GM12878 (cell line): ENCODE results near the gene SPTLC3. TPM values are rescaled to one million over a fixed set of nuclear protein-coding genes. Genes with fewer than 3 reads are reported as not detected.

ENCODE experiments used
- ATAC-seq: fragments of 200-7000 bp; cut with Tn5 transposase; 3 replicates; pipeline ENCODE4 v1.9.1; 2020; ENCODE audit warnings: mild to moderate bottlenecking, moderate library complexity
- BruUV-seq: library from RNA; stranded (reverse); fragments of 400-500 nt; replicated peaks from 2 replicates; lab custom pipeline; 2021; lab: Mats Ljungman, UMichigan
- CTCF ChIA-PET: fragments of 300-600 bp; sonication (Branson Sonifier 250); formaldehyde crosslinking; extraction: SDS; loops from one replicate; lab custom pipeline; 2021; ENCODE audit warnings: inconsistent platforms; lab: Yijun Ruan, JAX
- POLR2A ChIA-PET: fragments of 350-600 bp; formaldehyde crosslinking; extraction: SDS; loops from one replicate; lab custom pipeline; 2021; ENCODE audit warnings: inconsistent platforms; lab: Charles Lee
- RAD21 ChIA-PET: fragments of 300-600 bp; sonication (Branson Sonifier 250); formaldehyde crosslinking; loops from one replicate; lab custom pipeline; 2023; ENCODE audit warnings: antibody characterized with exemption; ENCODE audit not compliant: unreplicated experiment; lab: Charles Lee
- SMC1A ChIA-PET: fragments of 300-600 bp; sonication (Branson Sonifier 250); formaldehyde crosslinking; loops from one replicate; lab custom pipeline; 2023; ENCODE audit not compliant: unreplicated experiment, uncharacterized antibody; lab: Charles Lee
- DNase-seq: peaks from one replicate; pipeline ENCODE4 v3.0.0-alpha.2; 2011; ENCODE audit warnings: low read depth, low spot score
- FAIRE-seq: peaks from 3 replicates; lab custom pipeline; 2011; peaks lifted over from hg19 to GRCh38; lab: Jason Lieb, UNC
- H2AFZ ChIP-seq: 2 replicates; pipeline ENCODE4 v1.6.0; 2011; ENCODE audit warnings: low read depth, low read length, control low read depth; ENCODE audit not compliant: control insufficient read depth
- H3K27ac ChIP-seq: 2 replicates; pipeline ENCODE4 v1.5.1; 2011; ENCODE audit warnings: control low read depth; ENCODE audit not compliant: control insufficient read depth, insufficient read depth
- H3K27me3 ChIP-seq, 2 experiments: replicated peaks in 1 of 2; 2 replicates each; pipeline versions ENCODE4 v1.6.0 to v1.6.1; 2011; ENCODE audit warnings: low read length in 1 of 2; ENCODE audit not compliant: control insufficient read depth in 2 of 2, insufficient read depth in 2 of 2
- H3K36me3 ChIP-seq, 2 experiments: 2 replicates each; pipeline ENCODE4 v1.5.1; 2011; ENCODE audit warnings: low read length in 1 of 2; ENCODE audit not compliant: control insufficient read depth in 2 of 2, insufficient read depth in 2 of 2
- H3K4me1 ChIP-seq: 2 replicates; pipeline ENCODE4 v1.6.1; 2011; ENCODE audit warnings: mild to moderate bottlenecking, low read length, moderate library complexity, mixed read lengths; ENCODE audit not compliant: control insufficient read depth, insufficient read depth
- H3K4me2 ChIP-seq: 2 replicates; pipeline ENCODE4 v1.6.0; 2011; ENCODE audit warnings: control low read depth; ENCODE audit not compliant: control insufficient read depth, insufficient read depth
- H3K4me3 ChIP-seq: fragments of 200-600 bp; sonication (generic); 2 replicates; pipeline ENCODE4 v1.5.1; 2016
- H3K79me2 ChIP-seq: 2 replicates; pipeline ENCODE4 v1.6.0; 2011; ENCODE audit warnings: low read length; ENCODE audit not compliant: control insufficient read depth, insufficient read depth
- H3K9ac ChIP-seq: 2 replicates; pipeline ENCODE4 v1.8.0; 2011; ENCODE audit warnings: low read length, control low read depth, mixed read lengths; ENCODE audit not compliant: control insufficient read depth, insufficient read depth
- H3K9me3 ChIP-seq: replicated peaks from 3 replicates; pipeline ENCODE4 v1.5.1; 2011; ENCODE audit warnings: mild to moderate bottlenecking, low read length; ENCODE audit not compliant: control insufficient read depth, insufficient read depth
- H4K20me1 ChIP-seq: 2 replicates; pipeline ENCODE4 v1.6.0; 2011; ENCODE audit not compliant: control insufficient read depth, insufficient read depth
- CBX3 ChIP-seq: fragments of 200-600 bp; sonication (generic); IDR thresholded peaks from 2 replicates; pipeline ENCODE4 v1.6.1; 2016; ENCODE audit warnings: low read depth, borderline replicate concordance
- EP300 ChIP-seq, 2 experiments: fragments of 150-350 bp in 1 of 2; IDR thresholded peaks; 2 replicates each; pipeline ENCODE4 v1.6.1; 2011 to 2012; ENCODE audit warnings: low read depth in 2 of 2, low read length in 2 of 2, borderline replicate concordance in 1 of 2, improper control_type of control experiment in 1 of 2, inconsistent platforms in 1 of 2; ENCODE audit not compliant: control insufficient read depth in 1 of 2
- ESRRA ChIP-seq: IDR thresholded peaks from 2 replicates; pipeline ENCODE4 v1.6.1; 2012; ENCODE audit warnings: mild to moderate bottlenecking, low read length, improper control_type of control experiment
- ETV6 ChIP-seq, 2 experiments: fragments of 450-650 bp in 1 of 2; IDR thresholded peaks in 1 of 2; conservative IDR thresholded peaks in 1 of 2; 2 replicates each; pipeline ENCODE4 v1.6.1; 2014; ENCODE audit warnings: antibody characterized with exemption in 1 of 2, borderline replicate concordance in 1 of 2, low read depth in 1 of 2, mild to moderate bottlenecking in 1 of 2, moderate library complexity in 1 of 2
- EZH2 ChIP-seq: IDR thresholded peaks from 2 replicates; pipeline ENCODE4 v1.6.1; 2012; ENCODE audit warnings: low read depth, mild to moderate bottlenecking, control low read depth, inconsistent platforms, low read length, borderline replicate concordance; ENCODE audit not compliant: control insufficient read depth
- IKZF1 ChIP-seq: fragments of 450-650 bp; conservative IDR thresholded peaks from 2 replicates; pipeline ENCODE4 v1.6.1; 2017; ENCODE audit warnings: antibody characterized with exemption, mild to moderate bottlenecking
- IRF4 ChIP-seq: IDR thresholded peaks from 2 replicates; pipeline ENCODE4 v1.6.1; 2011; ENCODE audit warnings: low read depth, low read length
- PAX5 ChIP-seq: IDR thresholded peaks from 2 replicates; pipeline ENCODE4 v1.6.1; 2011; ENCODE audit warnings: low read depth, low read length, borderline replicate concordance
- RELA ChIP-seq: fragments of 450-650 bp; IDR thresholded peaks from 2 replicates; pipeline ENCODE4 v1.8.0; 2014; ENCODE audit warnings: borderline replicate concordance; ENCODE audit not compliant: partially characterized antibody
- SIX5 ChIP-seq: IDR thresholded peaks from 2 replicates; pipeline ENCODE4 v1.6.1; 2011; ENCODE audit warnings: mild to moderate bottlenecking, low read depth, low read length, moderate library complexity; ENCODE audit not compliant: severe bottlenecking
- SPI1 ChIP-seq: IDR thresholded peaks from 2 replicates; pipeline ENCODE4 v1.6.1; 2011; ENCODE audit warnings: low read depth, mild to moderate bottlenecking, low read length, moderate library complexity, borderline replicate concordance; ENCODE audit not compliant: insufficient read depth
- SUPT20H ChIP-seq: IDR thresholded peaks from 2 replicates; pipeline ENCODE4 v1.6.1; 2011; ENCODE audit warnings: low read depth, mild to moderate bottlenecking, low read length, moderate library complexity, borderline replicate concordance; ENCODE audit not compliant: control insufficient read depth
- TCF12 ChIP-seq: IDR thresholded peaks from 2 replicates; pipeline ENCODE4 v1.6.1; 2011; ENCODE audit warnings: low read depth, mild to moderate bottlenecking, low read length
- ZNF622 ChIP-seq: fragments of 450-650 bp; IDR thresholded peaks from 2 replicates; pipeline ENCODE4 v1.6.1; 2017; ENCODE audit warnings: mild to moderate bottlenecking, inconsistent platforms
- WGBS: methylation state at CpG from one replicate; pipeline ENCODE4 v1.1.6; 2016; ENCODE audit warnings: low lambda C conversion rate; ENCODE audit not compliant: insufficient replicate concordance, insufficient coverage; ENCODE audit errors: missing lambda C conversion rate; 5-methylcytosine and 5-hydroxymethylcytosine counted together
- in situ Hi-C: fragments of 300-500 bp; cut with MboI; formaldehyde crosslinking; loops from 9 replicates; pipeline ENCODE4 v1.14.3; 2018; ENCODE audit warnings: mixed read lengths
- intact Hi-C: fragments of 100-400 bp; cut with micrococcal nuclease; formaldehyde crosslinking; loops from one replicate; pipeline ENCODE4 v1.14.2; 2022; ENCODE audit not compliant: unreplicated experiment
- polyA plus RNA-seq, 11 experiments: library from polyadenylated mRNA; depleted of rRNA in 4 of 11; unstranded in 6 of 11; stranded (reverse) in 5 of 11; fragments of >200 nt; fragmentation: Nextera tagmentation in 4 of 11; fragmentation: Illumina TruSeq in 1 of 11; extraction: Ambion mirVana in 4 of 11; extraction: Trizol in 1 of 11; gene quantifications; 1 replicate in 1 of 11; 2 replicates in 10 of 11; pipeline versions ENCODE4 v1.2.1 to v1.2.3, GENCODE V29; 2011 to 2016; ENCODE audit warnings: inconsistent platforms in 2 of 11, missing spikeins in 2 of 11, low read depth in 1 of 11
- total RNA-seq, 4 experiments: library from RNA; depleted of rRNA in 3 of 4; stranded (reverse); fragments of >200 nt in 3 of 4; fragmentation: Illumina TruSeq in 1 of 4; extraction: Trizol in 1 of 4; gene quantifications; 2 replicates each; pipeline versions ENCODE4 v1.2.1 to v1.2.3, GENCODE V29; 2013 to 2021
- TF ChIP-seq, protein P1 (sequence below): fragments of 450-650 bp; IDR thresholded peaks from 2 replicates; pipeline ENCODE4 v1.6.1; 2016; ENCODE audit warnings: mild to moderate bottlenecking
- TF ChIP-seq, protein P2 (sequence below): fragments of 450-650 bp; IDR thresholded peaks from 2 replicates; pipeline ENCODE4 v1.6.1; 2017; ENCODE audit warnings: mild to moderate bottlenecking
- TF ChIP-seq, protein P3 (sequence below): fragments of 450-650 bp; IDR thresholded peaks from 2 replicates; pipeline ENCODE4 v1.6.1; 2016; ENCODE audit warnings: mild to moderate bottlenecking

SPTLC3 gene
- total and polyA plus RNA-seq, 10 of the 15 experiments (the other 5 are each of a cell fraction or from before 2014, with no cell fraction given) = 0.04 to 0.29 (median 0.06) TPM; not detected in 7

- peak overlapping the region; percentile 13; the same call in 1 of the 2 replicates for H3K4me2 ChIP-seq
- H3K27me3 ChIP-seq = no peaks in the 10 kb centered on the region
- FAIRE-seq (no peak), DNase-seq (no peak), ATAC-seq (peak; percentile 86)
- no peak overlapping the region for H3K27ac ChIP-seq
- no TSS peak for BruUV-seq
- H3K4me3 ChIP-seq = no peak overlapping the region
- no peak overlapping the region for H3K9ac ChIP-seq
- no peak overlapping the region for H2AFZ ChIP-seq
- in situ Hi-C loops = no loop called here
- H3K9me3 ChIP-seq = no peaks in the 10 kb centered on the region
- H4K20me1 ChIP-seq = no peaks in the 10 kb centered on the region; the same call in 1 of the 2 replicates
- WGBS = 16% methylated on average over 5 of the region's 5 CpGs
- RAD21 ChIA-PET = interaction anchor here (0.6 to 6.3 kb wide), 11 partner anchors 11 to 653 kb away, joined by 3 to 136 read pairs (median 5); no protein-coding TSS in a partner anchor
- SMC1A ChIA-PET = interaction anchor here (0.6 to 4.1 kb wide), 11 partner anchors 11 to 650 kb away, joined by 3 to 67 read pairs (median 6); no protein-coding TSS in a partner anchor
- H3K36me3 ChIP-seq = no peaks in the 10 kb centered on the region
- POLR2A ChIA-PET = interaction anchor here (0.6 to 1.5 kb wide), 2 partner anchors 393 to 424 kb away, joined by 4 to 7 read pairs; no protein-coding TSS in a partner anchor
- no peaks in the 10 kb centered on the region for H3K79me2 ChIP-seq
- H3K4me1 ChIP-seq = no peaks in the 10 kb centered on the region
- intact Hi-C loops = no loop called here
- CTCF ChIA-PET = interaction anchor here (0.6 to 6.2 kb wide), 18 partner anchors 13 to 666 kb away, joined by 3 to 172 read pairs (median 4); no protein-coding TSS in a partner anchor
- TF ChIP-seq RELA (peak; percentile 61), TCF12 (peak; percentile 50; the same call in 1 of the 2 replicates), IRF4 (peak; percentile 86), ZNF622 (no peak), SUPT20H (no peak), EP300 (IDR thresholded peaks at IDR 0.05; ENCODE audit: borderline replicate concordance in 1 of 2, control insufficient read depth in 1 of 2, low read depth in 2 of 2, low read length in 2 of 2) (peak in 1 of 2 experiments; percentile 93; a peak in 3 of 4 replicates), EZH2 (no peak), SPI1 (peak; percentile 98), IKZF1 (peak; percentile 90), SIX5 (no peak), PAX5 (peak; percentile 68; the same call in 1 of the 2 replicates), CBX3 (no peak), ESRRA (peak; percentile 71; the same call in 1 of the 2 replicates), ETV6 (conservative IDR thresholded peaks at IDR 0.05 in 1 of 2, IDR thresholded peaks at IDR 0.05 in 1 of 2; ENCODE audit: borderline replicate concordance in 1 of 2, low read depth in 1 of 2) (peak in 1 of 2 experiments; percentile 40; a peak in 1 of 4 replicates)
- TF ChIP-seq, protein P1, sequence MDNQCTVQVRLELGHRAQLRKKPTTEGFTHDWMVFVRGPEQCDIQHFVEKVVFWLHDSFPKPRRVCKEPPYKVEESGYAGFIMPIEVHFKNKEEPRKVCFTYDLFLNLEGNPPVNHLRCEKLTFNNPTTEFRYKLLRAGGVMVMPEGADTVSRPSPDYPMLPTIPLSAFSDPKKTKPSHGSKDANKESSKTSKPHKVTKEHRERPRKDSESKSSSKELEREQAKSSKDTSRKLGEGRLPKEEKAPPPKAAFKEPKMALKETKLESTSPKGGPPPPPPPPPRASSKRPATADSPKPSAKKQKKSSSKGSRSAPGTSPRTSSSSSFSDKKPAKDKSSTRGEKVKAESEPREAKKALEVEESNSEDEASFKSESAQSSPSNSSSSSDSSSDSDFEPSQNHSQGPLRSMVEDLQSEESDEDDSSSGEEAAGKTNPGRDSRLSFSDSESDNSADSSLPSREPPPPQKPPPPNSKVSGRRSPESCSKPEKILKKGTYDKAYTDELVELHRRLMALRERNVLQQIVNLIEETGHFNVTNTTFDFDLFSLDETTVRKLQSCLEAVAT = no peak
- TF ChIP-seq, protein P2, sequence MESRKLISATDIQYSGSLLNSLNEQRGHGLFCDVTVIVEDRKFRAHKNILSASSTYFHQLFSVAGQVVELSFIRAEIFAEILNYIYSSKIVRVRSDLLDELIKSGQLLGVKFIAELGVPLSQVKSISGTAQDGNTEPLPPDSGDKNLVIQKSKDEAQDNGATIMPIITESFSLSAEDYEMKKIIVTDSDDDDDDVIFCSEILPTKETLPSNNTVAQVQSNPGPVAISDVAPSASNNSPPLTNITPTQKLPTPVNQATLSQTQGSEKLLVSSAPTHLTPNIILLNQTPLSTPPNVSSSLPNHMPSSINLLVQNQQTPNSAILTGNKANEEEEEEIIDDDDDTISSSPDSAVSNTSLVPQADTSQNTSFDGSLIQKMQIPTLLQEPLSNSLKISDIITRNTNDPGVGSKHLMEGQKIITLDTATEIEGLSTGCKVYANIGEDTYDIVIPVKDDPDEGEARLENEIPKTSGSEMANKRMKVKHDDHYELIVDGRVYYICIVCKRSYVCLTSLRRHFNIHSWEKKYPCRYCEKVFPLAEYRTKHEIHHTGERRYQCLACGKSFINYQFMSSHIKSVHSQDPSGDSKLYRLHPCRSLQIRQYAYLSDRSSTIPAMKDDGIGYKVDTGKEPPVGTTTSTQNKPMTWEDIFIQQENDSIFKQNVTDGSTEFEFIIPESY = no peak
- TF ChIP-seq, protein P3, sequence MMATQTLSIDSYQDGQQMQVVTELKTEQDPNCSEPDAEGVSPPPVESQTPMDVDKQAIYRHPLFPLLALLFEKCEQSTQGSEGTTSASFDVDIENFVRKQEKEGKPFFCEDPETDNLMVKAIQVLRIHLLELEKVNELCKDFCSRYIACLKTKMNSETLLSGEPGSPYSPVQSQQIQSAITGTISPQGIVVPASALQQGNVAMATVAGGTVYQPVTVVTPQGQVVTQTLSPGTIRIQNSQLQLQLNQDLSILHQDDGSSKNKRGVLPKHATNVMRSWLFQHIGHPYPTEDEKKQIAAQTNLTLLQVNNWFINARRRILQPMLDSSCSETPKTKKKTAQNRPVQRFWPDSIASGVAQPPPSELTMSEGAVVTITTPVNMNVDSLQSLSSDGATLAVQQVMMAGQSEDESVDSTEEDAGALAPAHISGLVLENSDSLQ = no peak
Measured at GRCh38 chr20:13121840-13122515, 113.2 kb downstream of the SPTLC3 start.
